ENCODE results near the gene ROR1.
A peak's percentile ranks its signal among the peaks of the same experiment; 100 is the strongest.

ROR1 gene

DNA sequence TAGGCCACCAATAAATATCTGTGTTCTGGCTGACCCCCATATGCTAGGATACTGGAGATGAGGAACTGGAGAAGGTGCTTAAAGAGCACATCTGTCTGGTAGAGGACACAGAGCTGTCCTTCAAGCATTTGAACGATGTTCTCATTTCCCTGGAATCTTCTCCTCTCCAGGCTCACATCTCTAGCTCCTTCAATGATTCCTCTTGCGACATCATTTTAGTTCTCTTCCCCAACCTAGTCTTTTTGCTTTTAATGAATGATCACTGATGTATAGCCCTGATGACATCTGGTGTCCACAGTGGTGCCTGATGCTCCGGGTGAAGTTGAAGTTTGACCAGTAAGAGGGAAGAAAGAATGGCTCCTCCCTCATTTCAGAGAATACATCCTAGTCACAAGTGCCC is 348.8 kb downstream of the ROR1 start:
- Mint-ChIP-seq H3K4me3 (no peak overlapping the region), H3K27me3 (ENCODE audit: low read depth) (no peaks in the 10 kb centered on the region), H3K9me3 (no peaks in the 10 kb centered on the region), H3K4me1 (peaks cover 22% of the 10 kb centered on the region), H3K36me3 (ENCODE audit: low read depth) (no peaks in the 10 kb centered on the region), H3K27ac (no peak overlapping the region)
- TF ChIP-seq, protein P1, sequence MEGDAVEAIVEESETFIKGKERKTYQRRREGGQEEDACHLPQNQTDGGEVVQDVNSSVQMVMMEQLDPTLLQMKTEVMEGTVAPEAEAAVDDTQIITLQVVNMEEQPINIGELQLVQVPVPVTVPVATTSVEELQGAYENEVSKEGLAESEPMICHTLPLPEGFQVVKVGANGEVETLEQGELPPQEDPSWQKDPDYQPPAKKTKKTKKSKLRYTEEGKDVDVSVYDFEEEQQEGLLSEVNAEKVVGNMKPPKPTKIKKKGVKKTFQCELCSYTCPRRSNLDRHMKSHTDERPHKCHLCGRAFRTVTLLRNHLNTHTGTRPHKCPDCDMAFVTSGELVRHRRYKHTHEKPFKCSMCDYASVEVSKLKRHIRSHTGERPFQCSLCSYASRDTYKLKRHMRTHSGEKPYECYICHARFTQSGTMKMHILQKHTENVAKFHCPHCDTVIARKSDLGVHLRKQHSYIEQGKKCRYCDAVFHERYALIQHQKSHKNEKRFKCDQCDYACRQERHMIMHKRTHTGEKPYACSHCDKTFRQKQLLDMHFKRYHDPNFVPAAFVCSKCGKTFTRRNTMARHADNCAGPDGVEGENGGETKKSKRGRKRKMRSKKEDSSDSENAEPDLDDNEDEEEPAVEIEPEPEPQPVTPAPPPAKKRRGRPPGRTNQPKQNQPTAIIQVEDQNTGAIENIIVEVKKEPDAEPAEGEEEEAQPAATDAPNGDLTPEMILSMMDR (IDR thresholded peaks at IDR 0.05; ENCODE audit: unreplicated experiment in 3 of 3): no peak

- Mint-ChIP-seq H3K4me1 (peaks cover 33% of the 10 kb centered on the region), H3K4me3 (no peak overlapping the region), H3K27ac (peak overlapping the region; percentile 80 to 94 (median 90)), H3K27me3 (ENCODE audit: low read depth) (no peaks in the 10 kb centered on the region), H3K36me3 (ENCODE audit: low read depth) (no peaks in the 10 kb centered on the region), H3K9me3 (no peaks in the 10 kb centered on the region)
- TF ChIP-seq, protein P1 (IDR thresholded peaks at IDR 0.05; ENCODE audit: unreplicated experiment in 3 of 3): no peak
Measured at GRCh38 chr1:64124704-64125440, 351.1 kb downstream of the ROR1 start.

- no peaks in the 10 kb centered on the region for H3K27me3 Mint-ChIP-seq (ENCODE audit: low read depth)
- peaks cover 39% of the 10 kb centered on the region for H3K4me1 Mint-ChIP-seq
- no peak overlapping the region for H3K4me3 Mint-ChIP-seq
- H3K27ac Mint-ChIP-seq: peak overlapping the region in 2 of 3 experiments; percentile 58 to 94
- no peaks in the 10 kb centered on the region for H3K9me3 Mint-ChIP-seq
- no peaks in the 10 kb centered on the region for H3K36me3 Mint-ChIP-seq (ENCODE audit: low read depth)
- TF ChIP-seq, protein P1 (IDR thresholded peaks at IDR 0.05; ENCODE audit: unreplicated experiment in 3 of 3): no peak
Measured at GRCh38 chr1:64126581-64126980, 352.8 kb downstream of the ROR1 start.

DNA sequence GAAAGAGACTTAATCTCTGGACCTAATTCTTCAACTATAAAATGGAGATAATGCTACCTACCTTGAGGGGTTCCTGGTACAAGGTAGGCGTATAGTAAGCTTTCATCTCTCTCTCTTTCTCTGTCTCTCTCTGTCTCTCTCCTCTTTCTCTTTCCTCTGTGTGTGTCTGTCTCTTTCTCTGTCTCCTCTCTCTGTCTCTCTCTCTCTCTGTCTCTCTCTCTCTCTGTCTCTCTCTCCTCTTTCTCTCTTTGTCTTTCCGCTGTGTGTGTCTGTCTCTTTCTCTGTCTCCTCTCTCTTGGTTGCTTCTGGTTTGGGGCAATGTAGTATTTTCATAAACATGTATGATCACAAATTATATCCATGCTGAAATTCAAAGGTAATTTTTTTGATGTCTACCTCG is 353.5 kb downstream of the ROR1 start:
- Mint-ChIP-seq H3K4me1 (peaks cover 39% of the 10 kb centered on the region), H3K27ac (peak overlapping the region in 1 of 3 experiments; percentile 9), H3K27me3 (ENCODE audit: low read depth) (no peaks in the 10 kb centered on the region), H3K36me3 (ENCODE audit: low read depth) (no peaks in the 10 kb centered on the region), H3K9me3 (no peaks in the 10 kb centered on the region), H3K4me3 (no peak overlapping the region)
- TF ChIP-seq, protein P1 (IDR thresholded peaks at IDR 0.05; ENCODE audit: unreplicated experiment in 3 of 3): no peak

DNA sequence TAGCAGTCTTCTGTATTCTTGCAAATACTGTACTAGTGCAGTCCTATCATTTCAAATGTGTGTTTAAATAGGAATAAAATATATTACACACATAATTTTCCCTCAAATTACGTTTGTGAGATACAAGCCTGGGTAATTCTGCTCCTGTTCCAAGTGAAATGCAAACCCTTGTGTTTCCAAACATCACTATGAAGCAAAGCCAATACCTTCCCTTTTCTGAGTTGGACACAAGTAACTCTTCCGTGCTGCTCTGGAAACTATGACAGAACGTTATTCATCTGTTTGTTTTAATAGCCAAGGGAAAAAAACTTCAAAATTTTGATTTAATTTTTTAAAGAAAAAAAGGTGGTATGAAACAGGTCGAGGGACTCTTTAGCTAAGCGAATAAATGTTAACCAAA is 355.9 kb downstream of the ROR1 start:
- H3K27ac Mint-ChIP-seq: peak overlapping the region in 2 of 3 experiments; percentile 55 to 62
- H3K4me1 Mint-ChIP-seq: peaks cover 38% of the 10 kb centered on the region
- TF ChIP-seq, protein P1 (IDR thresholded peaks at IDR 0.05; ENCODE audit: unreplicated experiment in 3 of 3): no peak
- H3K36me3 Mint-ChIP-seq (ENCODE audit: low read depth): no peaks in the 10 kb centered on the region
- H3K27me3 Mint-ChIP-seq (ENCODE audit: low read depth): peaks cover 4% of the 10 kb centered on the region
- H3K9me3 Mint-ChIP-seq: no peaks in the 10 kb centered on the region
- H3K4me3 Mint-ChIP-seq: no peak overlapping the region

- Mint-ChIP-seq H3K9me3 (no peaks in the 10 kb centered on the region), H3K36me3 (ENCODE audit: low read depth) (no peaks in the 10 kb centered on the region), H3K27me3 (ENCODE audit: low read depth) (peaks cover 4% of the 10 kb centered on the region), H3K4me1 (peaks cover 38% of the 10 kb centered on the region), H3K4me3 (no peak overlapping the region), H3K27ac (peak overlapping the region in 1 of 3 experiments; percentile 55)
- TF ChIP-seq, protein P1 (IDR thresholded peaks at IDR 0.05; ENCODE audit: unreplicated experiment in 3 of 3): no peak
Measured at GRCh38 chr1:64131155-64131554, 357.3 kb downstream of the ROR1 start.
